GM12891 (cell line): ENCODE results near the gene UBE2C. TPM values are rescaled to one million over a fixed set of nuclear protein-coding genes. Genes with fewer than 3 reads are reported as not detected.
"Not testable (repeated sequence)": the region's sequence is repeated elsewhere in the genome, so short reads cannot be mapped to it uniquely, and the experiment has no call there.

Experiments used
- DNase-seq: peaks from one replicate; pipeline ENCODE4 v3.0.0; 2011; ENCODE audit warnings: low spot score; ENCODE audit not compliant: insufficient read length
- FAIRE-seq: peaks from 2 replicates; lab custom pipeline; 2011; peaks lifted over from hg19 to GRCh38; lab: Jason Lieb, UNC
- PAX5 ChIP-seq: IDR thresholded peaks from 2 replicates; pipeline ENCODE4 v1.6.1; 2011; ENCODE audit warnings: low read length, moderate library complexity, mild to moderate bottlenecking; ENCODE audit not compliant: insufficient read depth, severe bottlenecking
- POLR2A ChIP-seq: IDR thresholded peaks from 2 replicates; pipeline ENCODE4 v1.6.1; 2011; ENCODE audit warnings: low read depth, low read length, control low read depth
- POLR2AphosphoS5 ChIP-seq: IDR thresholded peaks from 2 replicates; pipeline ENCODE4 v1.6.1; 2011; ENCODE audit warnings: low read depth, low read length, control low read depth
- POU2F2 ChIP-seq: IDR thresholded peaks from 2 replicates; pipeline ENCODE4 v1.6.1; 2011; ENCODE audit warnings: low read depth, mild to moderate bottlenecking, control low read depth, low read length, moderate library complexity
- SPI1 ChIP-seq: IDR thresholded peaks from 2 replicates; pipeline ENCODE4 v1.6.1; 2011; ENCODE audit warnings: low read depth, low read length, control low read depth
- TAF1 ChIP-seq: IDR thresholded peaks from 2 replicates; pipeline ENCODE4 v1.6.1; 2011; ENCODE audit warnings: low read depth, low read length, control low read depth
- polyA plus RNA-seq: library from polyadenylated mRNA; unstranded; fragments of >200 nt; gene quantifications from one replicate; pipeline ENCODE4 v1.2.1, GENCODE V29; 2012; ENCODE audit warnings: low read depth, missing spikeins, inconsistent platforms; ENCODE audit not compliant: missing spikeins

Gene UBE2C
- 104 TPM for polyA plus RNA-seq

- DNase-seq (peak; percentile 97), FAIRE-seq (peak; percentile 97)
- TF ChIP-seq POU2F2 (peak; percentile 61; the same call in 1 of the 2 replicates), TAF1 (no peak), PAX5 (no peak), POLR2AphosphoS5 (0 out of 2 replicates have a peak, but pooled peaks have one; percentile 43), SPI1 (no peak), POLR2A (peak; percentile 66; the same call in 1 of the 2 replicates)
These were observed at the start of gene UBE2C for GRCh38 chr20:45812157-45813005. UBE2C (plus strand) TSS chr20:45812644; CDS start chr20:45812696, 52 bp downstream.

- not testable (repeated sequence) for FAIRE-seq, DNase-seq
These were observed 47.7 kb upstream of the UBE2C start for GRCh38 chr20:45764618-45765282.

GRCh38 chr20:45765307-45765875 lies 47.1 kb upstream of the UBE2C start:
- no peak for FAIRE-seq
- DNase-seq, result no peak
- TF ChIP-seq SPI1, result no peak
- TF ChIP-seq POU2F2, result no peak
- no peak for TF ChIP-seq POLR2A
- no peak for TF ChIP-seq POLR2AphosphoS5
- TF ChIP-seq PAX5, result no peak
- TF ChIP-seq TAF1, result no peak

GRCh38 chr20:45765980-45766379 lies 46.5 kb upstream of the UBE2C start:
- DNase-seq (no peak), FAIRE-seq (no peak)
- TF ChIP-seq POU2F2 (no peak), SPI1 (no peak), PAX5 (no peak), POLR2AphosphoS5 (no peak), TAF1 (no peak)

- FAIRE-seq (no peak), DNase-seq (no peak)
- TF ChIP-seq PAX5 (no peak), POU2F2 (no peak), SPI1 (no peak), POLR2A (no peak), TAF1 (no peak), POLR2AphosphoS5 (no peak)
These were observed 44.0 kb upstream of the UBE2C start for GRCh38 chr20:45768479-45768878.

GRCh38 chr20:45771182-45771759 lies 41.2 kb upstream of the UBE2C start:
- DNase-seq, result peak; percentile 39
- TF ChIP-seq PAX5, result no peak
- TF ChIP-seq POLR2A, result no peak
- no peak for TF ChIP-seq SPI1
- no peak for TF ChIP-seq POLR2AphosphoS5
- no peak for TF ChIP-seq POU2F2
- no peak for TF ChIP-seq TAF1
- FAIRE-seq, result no peak

- DNase-seq (no peak), FAIRE-seq (no peak)
- no peak for TF ChIP-seq POLR2A
- TF ChIP-seq SPI1, result no peak
- no peak for TF ChIP-seq TAF1
- no peak for TF ChIP-seq POLR2AphosphoS5
- TF ChIP-seq PAX5, result no peak
- no peak for TF ChIP-seq POU2F2
These were observed 39.8 kb upstream of the UBE2C start for GRCh38 chr20:45772693-45773092.

GRCh38 chr20:45774945-45775344 lies 37.5 kb upstream of the UBE2C start:
- no peak for FAIRE-seq
- no peak for TF ChIP-seq POU2F2
- no peak for TF ChIP-seq PAX5
- TF ChIP-seq SPI1, result no peak
- no peak for TF ChIP-seq TAF1
- TF ChIP-seq POLR2AphosphoS5, result no peak
- TF ChIP-seq POLR2A, result no peak
- DNase-seq, result no peak

- FAIRE-seq (no peak), DNase-seq (no peak)
- no peak for TF ChIP-seq TAF1
- no peak for TF ChIP-seq POLR2A
- no peak for TF ChIP-seq POU2F2
- TF ChIP-seq POLR2AphosphoS5, result no peak
- TF ChIP-seq SPI1, result no peak
- no peak for TF ChIP-seq PAX5
These were observed 37.0 kb upstream of the UBE2C start for GRCh38 chr20:45775411-45775810.

GRCh38 chr20:45776931-45777330 lies 35.5 kb upstream of the UBE2C start:
- DNase-seq, result no peak
- no peak for FAIRE-seq
- TF ChIP-seq POLR2A (no peak), TAF1 (no peak), POU2F2 (no peak), POLR2AphosphoS5 (no peak), SPI1 (no peak), PAX5 (no peak)
